A673 (cell line): ENCODE measurements around the gene FAM20B.

Experiments used
- CTCF ChIP-seq: fragments of 300-800, 200-600 bp; sonication (generic); conservative IDR thresholded peaks from 2 replicates; pipeline ENCODE4 v1.5.1; 2017; ENCODE audit warnings: low read depth, mild to moderate bottlenecking, antibody characterized with exemption, low read length, moderate library complexity, mixed read lengths
- EZH2 ChIP-seq: fragments of 200-600 bp; sonication (generic); IDR thresholded peaks from 2 replicates; pipeline ENCODE4 v1.6.1; 2017; ENCODE audit warnings: borderline replicate concordance, low read depth, mild to moderate bottlenecking, mixed read lengths, antibody characterized with exemption, low read length; ENCODE audit not compliant: poor library complexity, severe bottlenecking

- TF ChIP-seq CTCF (no peak), EZH2 (no peak)
These were observed 10.3 kb upstream of the FAM20B start for GRCh38 chr1:179015396-179015795.
